Suprapubic skin (tissue), 3 donors: ENCODE results near the gene KPTN.

Source experiments
- CTCF ChIP-seq, 2 donors: fragments of 200-600 bp in 1 of 2; fragments of 450-650 bp in 1 of 2; sonication (generic) in 1 of 2; IDR thresholded peaks; one replicate each; pipeline ENCODE4 v1.5.1; 2016 to 2019; ENCODE audit warnings: antibody characterized with exemption in 2 of 2, mild to moderate bottlenecking in 1 of 2, moderate library complexity in 1 of 2
- POLR2A ChIP-seq, 2 donors: fragments of 450-650 bp; IDR thresholded peaks; one replicate each; pipeline ENCODE4 v1.6.1; 2017; ENCODE audit warnings: antibody characterized with exemption in 2 of 2, mild to moderate bottlenecking in 2 of 2, moderate library complexity in 2 of 2

DNA sequence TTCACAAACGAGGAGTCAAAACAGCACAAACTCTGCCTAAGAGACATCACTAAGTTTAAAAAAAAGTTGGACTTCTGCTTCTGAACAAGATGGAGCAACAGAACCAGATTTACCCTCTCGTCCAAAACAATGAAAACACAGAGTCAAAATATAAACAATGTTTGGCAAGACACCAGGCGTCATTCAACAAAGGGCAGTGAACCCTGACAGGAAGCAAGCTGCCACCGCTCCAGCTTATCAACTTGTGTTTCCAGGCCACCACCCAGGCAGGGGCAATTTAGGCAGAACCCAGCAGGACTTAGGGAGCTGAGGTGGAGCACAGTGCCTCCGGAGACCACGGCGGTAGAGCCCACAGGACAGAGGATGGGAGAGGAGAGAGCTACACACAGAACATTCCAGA, 39.5 kb upstream of the KPTN start:
- TF ChIP-seq CTCF (IDR thresholded peaks at IDR 0.05), result no peak
- no peak for TF ChIP-seq POLR2A (IDR thresholded peaks at IDR 0.05)
